ENCODE data around the gene ZC3H12A.

- TF ChIP-seq CTCF (IDR thresholded peaks at IDR 0.05) (no peak), SIN3A (IDR thresholded peaks at IDR 0.05; ENCODE audit: borderline replicate concordance, insufficient read depth, low read depth, low read length) (no peak), POLR2AphosphoS5 (IDR thresholded peaks at IDR 0.05; ENCODE audit: low read depth, low read length) (no peak), TCF7L2 (IDR thresholded peaks at IDR 0.05; ENCODE audit: low read depth, low read length) (no peak)
- TF ChIP-seq, protein P1, sequence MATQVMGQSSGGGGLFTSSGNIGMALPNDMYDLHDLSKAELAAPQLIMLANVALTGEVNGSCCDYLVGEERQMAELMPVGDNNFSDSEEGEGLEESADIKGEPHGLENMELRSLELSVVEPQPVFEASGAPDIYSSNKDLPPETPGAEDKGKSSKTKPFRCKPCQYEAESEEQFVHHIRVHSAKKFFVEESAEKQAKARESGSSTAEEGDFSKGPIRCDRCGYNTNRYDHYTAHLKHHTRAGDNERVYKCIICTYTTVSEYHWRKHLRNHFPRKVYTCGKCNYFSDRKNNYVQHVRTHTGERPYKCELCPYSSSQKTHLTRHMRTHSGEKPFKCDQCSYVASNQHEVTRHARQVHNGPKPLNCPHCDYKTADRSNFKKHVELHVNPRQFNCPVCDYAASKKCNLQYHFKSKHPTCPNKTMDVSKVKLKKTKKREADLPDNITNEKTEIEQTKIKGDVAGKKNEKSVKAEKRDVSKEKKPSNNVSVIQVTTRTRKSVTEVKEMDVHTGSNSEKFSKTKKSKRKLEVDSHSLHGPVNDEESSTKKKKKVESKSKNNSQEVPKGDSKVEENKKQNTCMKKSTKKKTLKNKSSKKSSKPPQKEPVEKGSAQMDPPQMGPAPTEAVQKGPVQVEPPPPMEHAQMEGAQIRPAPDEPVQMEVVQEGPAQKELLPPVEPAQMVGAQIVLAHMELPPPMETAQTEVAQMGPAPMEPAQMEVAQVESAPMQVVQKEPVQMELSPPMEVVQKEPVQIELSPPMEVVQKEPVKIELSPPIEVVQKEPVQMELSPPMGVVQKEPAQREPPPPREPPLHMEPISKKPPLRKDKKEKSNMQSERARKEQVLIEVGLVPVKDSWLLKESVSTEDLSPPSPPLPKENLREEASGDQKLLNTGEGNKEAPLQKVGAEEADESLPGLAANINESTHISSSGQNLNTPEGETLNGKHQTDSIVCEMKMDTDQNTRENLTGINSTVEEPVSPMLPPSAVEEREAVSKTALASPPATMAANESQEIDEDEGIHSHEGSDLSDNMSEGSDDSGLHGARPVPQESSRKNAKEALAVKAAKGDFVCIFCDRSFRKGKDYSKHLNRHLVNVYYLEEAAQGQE (IDR thresholded peaks at IDR 0.05; ENCODE audit: insufficient read depth in 1 of 2, low read depth in 2 of 2, low read length in 1 of 2), result no peak
Observed at GRCh38 chr1:37485902-37486679, 11.7 kb downstream of the ZC3H12A start.

All from Panc1 (cell line).